Measurements from ENCODE around the gene GLDN.
"Not testable (repeated sequence)": the region's sequence is repeated elsewhere in the genome, so short reads cannot be mapped to it uniquely, and the experiment has no call there.

DNA sequence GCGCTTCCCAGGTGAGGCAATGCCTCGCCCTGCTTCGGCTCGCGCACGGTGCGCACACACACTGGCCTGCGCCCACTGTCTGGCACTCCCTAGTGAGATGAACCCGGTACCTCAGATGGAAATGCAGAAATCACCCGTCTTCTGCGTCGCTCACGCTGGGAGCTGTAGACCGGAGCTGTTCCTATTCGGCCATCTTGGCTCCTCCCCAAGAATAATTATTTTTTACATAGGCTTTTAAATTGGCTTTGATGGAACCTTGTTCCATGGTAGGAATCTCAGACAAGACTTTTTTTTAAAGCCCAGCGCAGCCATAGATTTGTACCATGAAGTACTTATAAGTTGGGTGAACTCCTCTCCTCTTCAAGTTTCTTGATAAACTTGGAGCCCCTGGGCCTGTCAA lies 81.6 kb downstream of the GLDN start:
- TF ChIP-seq, protein P1, sequence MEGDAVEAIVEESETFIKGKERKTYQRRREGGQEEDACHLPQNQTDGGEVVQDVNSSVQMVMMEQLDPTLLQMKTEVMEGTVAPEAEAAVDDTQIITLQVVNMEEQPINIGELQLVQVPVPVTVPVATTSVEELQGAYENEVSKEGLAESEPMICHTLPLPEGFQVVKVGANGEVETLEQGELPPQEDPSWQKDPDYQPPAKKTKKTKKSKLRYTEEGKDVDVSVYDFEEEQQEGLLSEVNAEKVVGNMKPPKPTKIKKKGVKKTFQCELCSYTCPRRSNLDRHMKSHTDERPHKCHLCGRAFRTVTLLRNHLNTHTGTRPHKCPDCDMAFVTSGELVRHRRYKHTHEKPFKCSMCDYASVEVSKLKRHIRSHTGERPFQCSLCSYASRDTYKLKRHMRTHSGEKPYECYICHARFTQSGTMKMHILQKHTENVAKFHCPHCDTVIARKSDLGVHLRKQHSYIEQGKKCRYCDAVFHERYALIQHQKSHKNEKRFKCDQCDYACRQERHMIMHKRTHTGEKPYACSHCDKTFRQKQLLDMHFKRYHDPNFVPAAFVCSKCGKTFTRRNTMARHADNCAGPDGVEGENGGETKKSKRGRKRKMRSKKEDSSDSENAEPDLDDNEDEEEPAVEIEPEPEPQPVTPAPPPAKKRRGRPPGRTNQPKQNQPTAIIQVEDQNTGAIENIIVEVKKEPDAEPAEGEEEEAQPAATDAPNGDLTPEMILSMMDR (IDR thresholded peaks at IDR 0.05) = not testable (repeated sequence)
- TF ChIP-seq EP300 (IDR thresholded peaks at IDR 0.05) = not testable (repeated sequence)

All from sigmoid colon (tissue), 4 donors.